ENCODE results near the gene SAMD10. TPM values are rescaled to one million over a fixed set of nuclear protein-coding genes. Genes with fewer than 3 reads are reported as not detected.
"Not testable (repeated sequence)": the region's sequence is repeated elsewhere in the genome, so short reads cannot be mapped to it uniquely, and the experiment has no call there.

Gene SAMD10
- total RNA-seq, 6 donors from 2014 or later = 2.6 to 7.2 (median 4.7) TPM

DNA sequence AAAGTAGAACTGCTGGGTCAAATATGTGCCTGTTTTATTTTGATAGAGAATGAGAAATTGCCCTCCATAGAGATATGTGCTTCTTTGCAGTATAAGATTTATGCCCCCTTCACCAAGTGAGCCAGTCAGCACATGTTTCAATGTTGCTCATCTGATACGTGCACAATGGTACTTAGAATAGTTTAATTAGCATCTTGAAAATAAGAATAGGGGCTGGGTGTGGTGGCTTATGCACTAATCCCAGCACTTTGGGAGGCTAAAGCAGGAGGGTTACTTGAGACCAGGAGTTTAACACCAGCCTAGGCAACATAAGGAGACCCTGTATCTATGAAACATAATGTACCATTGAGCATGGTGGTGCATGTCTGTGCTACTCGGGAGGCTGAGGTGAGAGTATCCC lies 36.2 kb upstream of the SAMD10 start:
- H3K27ac ChIP-seq = no peak overlapping the region
- no peaks in the 10 kb centered on the region for H3K9me3 ChIP-seq
- WGBS, 2 donors = 91 to 92% methylated on average over 2 of the region's 2 CpGs
- no peaks in the 10 kb centered on the region for H3K4me1 ChIP-seq
- DNase-seq (no peak), ATAC-seq (ENCODE audit: low FRiP score in 2 of 2) (no peak)
- no peaks in the 10 kb centered on the region for H3K27me3 ChIP-seq
- H3K4me3 ChIP-seq = no peak overlapping the region
- H3K36me3 ChIP-seq = peaks cover 21 to 91% (median 63%) of the 10 kb centered on the region in 4 donors
- TF ChIP-seq EP300 (IDR thresholded peaks at IDR 0.05) = no peak
- no peak for TF ChIP-seq CTCF (IDR thresholded peaks at IDR 0.05)
- no peak for TF ChIP-seq POLR2AphosphoS5 (IDR thresholded peaks at IDR 0.05)
- TF ChIP-seq POLR2A (IDR thresholded peaks at IDR 0.05) = no peak

GRCh38 chr20:64012385-64013154 lies 33.1 kb upstream of the SAMD10 start:
- WGBS, 2 donors = 87 to 91% methylated on average over 9 to 12 of the region's 20 CpGs
- not testable (repeated sequence) for H3K4me3 ChIP-seq; H3K9me3 ChIP-seq; H3K4me1 ChIP-seq; H3K27ac ChIP-seq; H3K27me3 ChIP-seq; ATAC-seq (ENCODE audit: low FRiP score in 2 of 2); DNase-seq
- H3K36me3 ChIP-seq = peaks cover 24 to 89% (median 52%) of the 10 kb centered on the region in 4 donors

GRCh38 chr20:64011366-64011779 lies 31.9 kb upstream of the SAMD10 start:
- no peak for ATAC-seq (ENCODE audit: low FRiP score in 2 of 2)
- Histone ChIP-seq H3K4me1 (no peaks in the 10 kb centered on the region), H3K36me3 (peaks cover 24 to 86% (median 49%) of the 10 kb centered on the region in 4 donors)

DNA sequence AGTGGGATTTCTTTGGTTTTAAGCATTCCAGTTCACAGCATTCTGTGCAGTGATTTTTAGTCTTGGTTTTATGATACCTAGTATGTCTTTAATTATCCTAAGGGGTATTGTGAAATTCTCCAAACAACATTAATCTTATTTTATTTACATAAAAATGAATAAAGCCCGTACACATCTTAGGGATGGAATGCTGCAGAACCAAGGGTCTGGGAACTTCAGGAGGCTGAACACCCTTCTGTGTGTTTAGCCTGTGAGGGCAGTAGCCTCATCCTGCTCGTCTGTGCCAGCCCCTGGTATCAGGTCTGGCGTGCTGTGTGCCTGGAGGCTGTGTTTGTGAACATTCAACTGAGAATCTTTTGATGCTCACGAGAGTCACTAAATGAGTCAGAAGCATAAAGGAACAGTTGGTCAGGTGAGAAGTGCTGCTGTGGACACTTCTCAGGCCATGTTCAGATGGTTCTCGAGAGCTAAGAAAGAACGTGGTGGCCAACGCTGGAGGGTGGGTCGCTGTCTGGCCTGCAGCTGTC lies 31.3 kb upstream of the SAMD10 start:
- H3K27ac ChIP-seq = no peak overlapping the region
- WGBS, 2 donors = 87 to 91% methylated on average over 8 of the region's 8 CpGs
- no peaks in the 10 kb centered on the region for H3K9me3 ChIP-seq
- H3K4me1 ChIP-seq = no peaks in the 10 kb centered on the region
- DNase-seq (no peak), ATAC-seq (ENCODE audit: low FRiP score in 2 of 2) (no peak)
- H3K27me3 ChIP-seq = no peaks in the 10 kb centered on the region
- H3K4me3 ChIP-seq = no peak overlapping the region
- no peak for TF ChIP-seq POLR2A (IDR thresholded peaks at IDR 0.05)
- TF ChIP-seq CTCF (IDR thresholded peaks at IDR 0.05) = no peak
- TF ChIP-seq POLR2AphosphoS5 (IDR thresholded peaks at IDR 0.05) = no peak
- no peak for TF ChIP-seq EP300 (IDR thresholded peaks at IDR 0.05)
- peaks cover 24 to 86% (median 52%) of the 10 kb centered on the region in 4 donors for H3K36me3 ChIP-seq

More at GRCh38 chr20:64011366-64011779, 31.9 kb upstream of the SAMD10 start:
- no peak overlapping the region for H3K27ac ChIP-seq
- whole genome bisulfite sequencing, 2 donors = 97% methylated on average over 13 to 16 of the region's 16 CpGs
- H3K4me3 ChIP-seq = no peak overlapping the region
- H3K27me3 ChIP-seq = no peaks in the 10 kb centered on the region
- no peaks in the 10 kb centered on the region for H3K9me3 ChIP-seq
- DNase-seq = no peak
- TF ChIP-seq POLR2A (IDR thresholded peaks at IDR 0.05) (no peak), POLR2AphosphoS5 (IDR thresholded peaks at IDR 0.05) (no peak), CTCF (IDR thresholded peaks at IDR 0.05) (no peak)

GRCh38 chr20:64009811-64010387 lies 30.5 kb upstream of the SAMD10 start:
- Histone ChIP-seq H3K4me3 (no peak overlapping the region), H3K9me3 (no peaks in the 10 kb centered on the region), H3K36me3 (peaks cover 22 to 86% (median 51%) of the 10 kb centered on the region in 4 donors), H3K4me1 (no peaks in the 10 kb centered on the region), H3K27ac (no peak overlapping the region), H3K27me3 (no peaks in the 10 kb centered on the region)
- DNase-seq = no peak
- ATAC-seq (ENCODE audit: low FRiP score in 2 of 2) = no peak
- TF ChIP-seq EP300 (IDR thresholded peaks at IDR 0.05) (no peak), POLR2AphosphoS5 (IDR thresholded peaks at IDR 0.05) (no peak), POLR2A (IDR thresholded peaks at IDR 0.05) (no peak), CTCF (IDR thresholded peaks at IDR 0.05) (no peak)
- WGBS, 2 donors = 84 to 90% methylated on average over 12 to 13 of the region's 13 CpGs
